ENCODE measurements around the gene POLR3H. TPM values are rescaled to one million over a fixed set of nuclear protein-coding genes. Genes with fewer than 3 reads are reported as not detected.

Gene POLR3H
- total and polyA plus RNA-seq, 12 donors: 18.7 to 92.6 (median 45.4) TPM

- WGBS, 4 donors: 62 to 78% (median 72%) methylated on average over 3 of the region's 3 CpGs
- peaks cover 24 to 46% of the 10 kb centered on the region in 2 donors for H3K4me1 ChIP-seq (replicated peaks in 1 of 2)
- no peaks in the 10 kb centered on the region for H3K27me3 ChIP-seq
- no peak overlapping the region for H3K4me3 ChIP-seq
- H3K9me3 ChIP-seq (replicated peaks in 1 of 3): no peaks in the 10 kb centered on the region
- peaks cover 0 to 4% of the 10 kb centered on the region in 2 donors for H3K36me3 ChIP-seq (replicated peaks in 1 of 2)
- intact Hi-C loops (cut with DNase I): loop anchor here (5.0 to 10.0 kb wide), 2 partner anchors 53 to 56 kb away; no protein-coding TSS in a partner anchor
- H3K27ac ChIP-seq: peak overlapping the region in 1 of 5 donors; percentile 34
- DNase-seq: no peak
- TF ChIP-seq POLR2A (IDR thresholded peaks at IDR 0.05): no peak
- TF ChIP-seq, protein P1, sequence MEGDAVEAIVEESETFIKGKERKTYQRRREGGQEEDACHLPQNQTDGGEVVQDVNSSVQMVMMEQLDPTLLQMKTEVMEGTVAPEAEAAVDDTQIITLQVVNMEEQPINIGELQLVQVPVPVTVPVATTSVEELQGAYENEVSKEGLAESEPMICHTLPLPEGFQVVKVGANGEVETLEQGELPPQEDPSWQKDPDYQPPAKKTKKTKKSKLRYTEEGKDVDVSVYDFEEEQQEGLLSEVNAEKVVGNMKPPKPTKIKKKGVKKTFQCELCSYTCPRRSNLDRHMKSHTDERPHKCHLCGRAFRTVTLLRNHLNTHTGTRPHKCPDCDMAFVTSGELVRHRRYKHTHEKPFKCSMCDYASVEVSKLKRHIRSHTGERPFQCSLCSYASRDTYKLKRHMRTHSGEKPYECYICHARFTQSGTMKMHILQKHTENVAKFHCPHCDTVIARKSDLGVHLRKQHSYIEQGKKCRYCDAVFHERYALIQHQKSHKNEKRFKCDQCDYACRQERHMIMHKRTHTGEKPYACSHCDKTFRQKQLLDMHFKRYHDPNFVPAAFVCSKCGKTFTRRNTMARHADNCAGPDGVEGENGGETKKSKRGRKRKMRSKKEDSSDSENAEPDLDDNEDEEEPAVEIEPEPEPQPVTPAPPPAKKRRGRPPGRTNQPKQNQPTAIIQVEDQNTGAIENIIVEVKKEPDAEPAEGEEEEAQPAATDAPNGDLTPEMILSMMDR (IDR thresholded peaks at IDR 0.05): no peak
Observed at GRCh38 chr22:41541484-41541883, 2.8 kb downstream of the POLR3H start.

GRCh38 chr22:41540365-41540764 lies 3.9 kb downstream of the POLR3H start:
- no peak for TF ChIP-seq POLR2A (IDR thresholded peaks at IDR 0.05)
- TF ChIP-seq, protein P1 (IDR thresholded peaks at IDR 0.05): no peak

DNA sequence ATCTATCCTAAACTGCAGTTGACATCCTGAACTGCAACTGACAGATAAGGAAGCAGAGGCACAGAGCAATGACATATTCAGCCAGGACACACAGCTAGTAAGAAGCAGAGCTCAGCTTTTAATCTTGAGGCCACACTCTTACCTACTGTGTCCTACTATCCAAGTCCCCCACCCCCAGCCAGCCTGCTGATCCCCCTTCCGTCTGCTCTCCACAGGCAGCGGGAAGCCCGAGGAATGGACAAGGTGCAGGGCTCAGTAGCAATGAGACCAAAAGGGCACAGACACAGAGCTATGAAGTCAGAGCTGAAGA lies 4.3 kb downstream of the POLR3H start:
- peak overlapping the region in 2 of 5 donors; percentile 21 to 56 for H3K27ac ChIP-seq
- H3K4me1 ChIP-seq (replicated peaks in 1 of 2): peaks cover 24 to 43% of the 10 kb centered on the region in 2 donors
- TF ChIP-seq, protein P1 (IDR thresholded peaks at IDR 0.05): no peak
- no peak for TF ChIP-seq POLR2A (IDR thresholded peaks at IDR 0.05)
- intact Hi-C loops (cut with DNase I): loop anchor here (5.0 to 10.0 kb wide), 2 partner anchors 55 to 57 kb away; no protein-coding TSS in a partner anchor
- no peaks in the 10 kb centered on the region for H3K9me3 ChIP-seq (replicated peaks in 1 of 3)
- no peak for DNase-seq
- no peaks in the 10 kb centered on the region for H3K27me3 ChIP-seq
- H3K4me3 ChIP-seq: no peak overlapping the region
- peaks cover 0 to 4% of the 10 kb centered on the region in 2 donors for H3K36me3 ChIP-seq (replicated peaks in 1 of 2)
- 52 to 85% (median 83%) methylated on average over 3 of the region's 3 CpGs for WGBS, 4 donors

More at GRCh38 chr22:41540365-41540764, 3.9 kb downstream of the POLR3H start:
- Histone ChIP-seq H3K4me1 (replicated peaks in 1 of 2) (peaks cover 24 to 46% of the 10 kb centered on the region in 2 donors), H3K4me3 (no peak overlapping the region), H3K9me3 (replicated peaks in 1 of 3) (no peaks in the 10 kb centered on the region), H3K36me3 (replicated peaks in 1 of 2) (peaks cover 0 to 4% of the 10 kb centered on the region in 2 donors), H3K27ac (peak overlapping the region in 2 of 5 donors; percentile 21 to 56), H3K27me3 (no peaks in the 10 kb centered on the region)
- 75 to 84% (median 82%) methylated on average over 6 to 7 of the region's 7 CpGs for WGBS, 4 donors
- intact Hi-C loops (cut with DNase I): loop anchor here (5.0 to 10.0 kb wide), 2 partner anchors 54 to 57 kb away; no protein-coding TSS in a partner anchor
- no peak for DNase-seq

GRCh38 chr22:41539146-41540005 lies 4.9 kb downstream of the POLR3H start:
- Histone ChIP-seq H3K4me1 (replicated peaks in 1 of 2) (peaks cover 24 to 38% of the 10 kb centered on the region in 2 donors), H3K4me3 (no peak overlapping the region), H3K36me3 (replicated peaks in 1 of 2) (peaks cover 0 to 4% of the 10 kb centered on the region in 2 donors), H3K27ac (peak overlapping the region in 2 of 5 donors; percentile 21 to 56), H3K9me3 (replicated peaks in 1 of 3) (no peaks in the 10 kb centered on the region), H3K27me3 (no peaks in the 10 kb centered on the region)
- TF ChIP-seq POLR2A (IDR thresholded peaks at IDR 0.05): no peak
- TF ChIP-seq, protein P1 (IDR thresholded peaks at IDR 0.05): no peak
- no peak for DNase-seq
- WGBS, 4 donors: 73 to 77% (median 75%) methylated on average over 13 of the region's 13 CpGs
- intact Hi-C loops (cut with DNase I): loop anchor here (5.0 to 10.0 kb wide), 2 partner anchors 55 to 58 kb away; no protein-coding TSS in a partner anchor

All from adrenal gland (tissue), 12 donors.